Measurements from ENCODE around the gene IGLL1.
"Not testable (repeated sequence)": the region's sequence is repeated elsewhere in the genome, so short reads cannot be mapped to it uniquely, and the experiment has no call there.

The IGLL1 gene

GRCh38 chr22:23562186-23562585 is 17.9 kb downstream of the IGLL1 start:
- no peak for DNase-seq (ENCODE audit: low spot score)

GRCh38 chr22:23561025-23561510 is 19.0 kb downstream of the IGLL1 start:
- DNase-seq (ENCODE audit: low spot score) = not testable (repeated sequence)

GRCh38 chr22:23560215-23560614 is 19.9 kb downstream of the IGLL1 start:
- not testable (repeated sequence) for DNase-seq (ENCODE audit: low spot score)

- no peak for DNase-seq (ENCODE audit: low spot score)
These were observed 22.6 kb downstream of the IGLL1 start for GRCh38 chr22:23557467-23557866.

- no peak for DNase-seq (ENCODE audit: low spot score)
These were observed 23.1 kb downstream of the IGLL1 start for GRCh38 chr22:23557036-23557435.

GRCh38 chr22:23556026-23556620 is 24.0 kb downstream of the IGLL1 start:
- DNase-seq (ENCODE audit: low spot score) = no peak

- DNase-seq (ENCODE audit: low spot score) = no peak
These were observed 25.0 kb downstream of the IGLL1 start for GRCh38 chr22:23555118-23555517.

GRCh38 chr22:23553924-23554870 is 25.9 kb downstream of the IGLL1 start:
- DNase-seq (ENCODE audit: low spot score) = no peak

- DNase-seq (ENCODE audit: low spot score) = no peak
These were observed 26.7 kb downstream of the IGLL1 start for GRCh38 chr22:23553438-23553837.

- DNase-seq (ENCODE audit: low spot score) = no peak
These were observed 27.5 kb downstream of the IGLL1 start for GRCh38 chr22:23552573-23552972.

GRCh38 chr22:23551385-23551784 is 28.7 kb downstream of the IGLL1 start:
- no peak for DNase-seq (ENCODE audit: low spot score)

GRCh38 chr22:23550049-23550650 is 29.9 kb downstream of the IGLL1 start:
- DNase-seq (ENCODE audit: low spot score) = no peak

GRCh38 chr22:23549198-23549595 is 30.9 kb downstream of the IGLL1 start:
- DNase-seq (ENCODE audit: low spot score) = no peak

- no peak for DNase-seq (ENCODE audit: low spot score)
These were observed 31.4 kb downstream of the IGLL1 start for GRCh38 chr22:23548501-23549197.

GRCh38 chr22:23547818-23548500 is 32.1 kb downstream of the IGLL1 start:
- DNase-seq (ENCODE audit: low spot score) = no peak

GRCh38 chr22:23547382-23547781 is 32.7 kb downstream of the IGLL1 start:
- DNase-seq (ENCODE audit: low spot score) = not testable (repeated sequence)

GRCh38 chr22:23544852-23545251 is 35.2 kb downstream of the IGLL1 start:
- DNase-seq (ENCODE audit: low spot score) = no peak

- DNase-seq (ENCODE audit: low spot score) = not testable (repeated sequence)
These were observed 36.5 kb downstream of the IGLL1 start for GRCh38 chr22:23543506-23544000.

- no peak for DNase-seq (ENCODE audit: low spot score)
These were observed 37.2 kb downstream of the IGLL1 start for GRCh38 chr22:23542933-23543332.

- not testable (repeated sequence) for DNase-seq (ENCODE audit: low spot score)
These were observed 37.7 kb downstream of the IGLL1 start for GRCh38 chr22:23542391-23542790.

GRCh38 chr22:23541849-23542281 is 38.2 kb downstream of the IGLL1 start:
- peak; percentile 10 for DNase-seq (ENCODE audit: low spot score)
